SU-DHL-6 (cell line): ENCODE measurements around the gene TTC3.
A peak's percentile ranks its signal among the peaks of the same experiment; 100 is the strongest.

Experiments
- H2AFZ ChIP-seq: fragments of 200-600 bp; sonication (generic); 2 replicates; pipeline ENCODE4 v1.6.1; 2014; ENCODE audit warnings: low read depth, mild to moderate bottlenecking, moderate library complexity, mixed read lengths, antibody characterized with exemption, low read length; ENCODE audit not compliant: severe bottlenecking
- H3F3A ChIP-seq: fragments of 200-600 bp; shearing (Covaris generic); 2 replicates; pipeline ENCODE4 v1.6.0; 2016; ENCODE audit warnings: antibody characterized with exemption, mild to moderate bottlenecking; ENCODE audit not compliant: insufficient read depth
- H3K27ac ChIP-seq: fragments of 200-600 bp; sonication (generic); 2 replicates; pipeline ENCODE4 v1.5.1; 2016; ENCODE audit warnings: low read depth, mild to moderate bottlenecking, low read length, moderate library complexity, mixed read lengths
- H3K27me3 ChIP-seq: fragments of 200-600 bp; sonication (generic), shearing (Covaris generic); 2 replicates; pipeline ENCODE4 v1.6.0; 2014; ENCODE audit warnings: mild to moderate bottlenecking, low read length
- H3K36me3 ChIP-seq: fragments of 200-600 bp; sonication (generic); 2 replicates; pipeline ENCODE4 v1.6.1; 2014; ENCODE audit warnings: mild to moderate bottlenecking, low read length, mixed read lengths
- H3K4me2 ChIP-seq: fragments of 300-600, 200-600 bp; shearing (Covaris generic), sonication (generic); 2 replicates; pipeline ENCODE4 v1.6.0; 2014; ENCODE audit warnings: low read length, low read depth, mild to moderate bottlenecking; ENCODE audit not compliant: poor library complexity, severe bottlenecking
- H3K4me3 ChIP-seq: fragments of 200-600 bp; sonication (generic); 2 replicates; pipeline ENCODE4 v1.5.1; 2014; ENCODE audit warnings: antibody characterized with exemption, low read length, mild to moderate bottlenecking, mixed read lengths; ENCODE audit not compliant: insufficient read depth, poor library complexity, severe bottlenecking
- H3K79me2 ChIP-seq: fragments of 200-600 bp; sonication (generic); 2 replicates; pipeline ENCODE4 v1.6.1; 2014; ENCODE audit warnings: mild to moderate bottlenecking, low read length, moderate library complexity; ENCODE audit not compliant: insufficient read depth
- H3K9ac ChIP-seq: fragments of 200-600 bp; sonication (generic); 2 replicates; pipeline ENCODE4 v1.7.0; 2014; ENCODE audit warnings: mild to moderate bottlenecking, low read length
- H3K9me2 ChIP-seq: fragments of 200-600 bp; sonication (generic); replicated peaks from 2 replicates; pipeline ENCODE4 v1.6.1; 2014; ENCODE audit warnings: low read length; ENCODE audit not compliant: insufficient read depth
- H3K9me3 ChIP-seq: fragments of 200-600 bp; sonication (generic); 2 replicates; pipeline ENCODE4 v1.6.1; 2014; ENCODE audit warnings: low read length, mixed read lengths; ENCODE audit not compliant: insufficient read depth
- H4K20me1 ChIP-seq: fragments of 200-600 bp; sonication (generic); 2 replicates; pipeline ENCODE4 v1.6.1; 2014; ENCODE audit warnings: low read depth, mild to moderate bottlenecking, antibody characterized with exemption, low read length, moderate library complexity, mixed read lengths
- EZH2phosphoT487 ChIP-seq: fragments of 200-600 bp; sonication (generic), shearing (Covaris generic); conservative IDR thresholded peaks from 2 replicates; pipeline ENCODE4 v1.6.1; 2018; ENCODE audit warnings: mild to moderate bottlenecking, antibody characterized with exemption, low read length, moderate library complexity, mixed read lengths
- TF ChIP-seq, protein P1 (sequence below): fragments of 200-600 bp; sonication (generic); IDR thresholded peaks from one replicate; pipeline ENCODE4 v1.5.1; 2017; ENCODE audit warnings: antibody characterized with exemption, mild to moderate bottlenecking, low read length, moderate library complexity; ENCODE audit not compliant: insufficient read depth, poor library complexity, severe bottlenecking

Gene TTC3

DNA sequence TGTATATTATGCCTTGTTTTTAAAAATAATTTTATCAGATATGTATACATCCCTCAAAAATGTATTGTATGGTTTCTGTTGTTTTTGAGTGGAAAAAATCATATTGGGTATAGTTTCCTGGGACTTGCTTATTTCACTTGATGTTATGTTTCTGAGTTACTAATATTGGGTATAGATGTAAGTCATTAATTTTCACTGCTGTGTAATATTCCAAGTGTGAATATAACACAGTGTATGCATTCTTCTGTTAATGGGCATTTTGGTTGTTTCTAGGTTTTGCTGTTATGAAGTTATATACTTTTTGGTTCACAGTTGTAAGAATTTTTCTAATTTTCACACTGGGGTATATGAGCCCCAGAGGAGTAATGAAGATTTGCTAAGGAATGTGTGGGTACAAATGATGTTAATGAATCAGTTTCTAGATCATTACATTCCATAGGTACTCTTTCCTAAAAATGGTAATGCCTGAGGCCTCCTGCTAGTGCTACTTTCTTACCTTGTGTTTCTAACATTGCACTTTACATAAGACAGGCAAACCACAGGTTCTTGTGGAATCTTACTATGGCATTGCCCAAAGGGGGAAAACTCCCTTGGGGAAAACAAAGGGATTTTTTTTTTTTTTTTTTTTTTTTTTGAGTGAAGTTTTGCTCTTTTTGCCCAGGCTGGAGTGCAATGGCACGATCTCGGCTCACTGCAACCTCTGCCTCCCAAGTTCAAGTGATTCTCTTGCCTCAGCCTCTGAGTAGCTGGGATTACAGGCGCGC, 3.2 kb downstream of the TTC3 start:
- H3K36me3 ChIP-seq = peaks cover 7% of the 10 kb centered on the region; the same call in 1 of the 2 replicates
- no peak overlapping the region for H3K27ac ChIP-seq
- no peaks in the 10 kb centered on the region for H3K9me2 ChIP-seq
- TF ChIP-seq EZH2phosphoT487 = no peak
- no peak overlapping the region for H3K9ac ChIP-seq
- peaks cover 27% of the 10 kb centered on the region for H3F3A ChIP-seq
- H2AFZ ChIP-seq = no peak overlapping the region
- H3K4me2 ChIP-seq = no peak overlapping the region
- no peaks in the 10 kb centered on the region for H3K27me3 ChIP-seq
- no peaks in the 10 kb centered on the region for H3K9me3 ChIP-seq
- H3K79me2 ChIP-seq = peaks cover 78% of the 10 kb centered on the region
- H3K4me3 ChIP-seq = no peak overlapping the region
- H4K20me1 ChIP-seq = peaks cover 12% of the 10 kb centered on the region

DNA sequence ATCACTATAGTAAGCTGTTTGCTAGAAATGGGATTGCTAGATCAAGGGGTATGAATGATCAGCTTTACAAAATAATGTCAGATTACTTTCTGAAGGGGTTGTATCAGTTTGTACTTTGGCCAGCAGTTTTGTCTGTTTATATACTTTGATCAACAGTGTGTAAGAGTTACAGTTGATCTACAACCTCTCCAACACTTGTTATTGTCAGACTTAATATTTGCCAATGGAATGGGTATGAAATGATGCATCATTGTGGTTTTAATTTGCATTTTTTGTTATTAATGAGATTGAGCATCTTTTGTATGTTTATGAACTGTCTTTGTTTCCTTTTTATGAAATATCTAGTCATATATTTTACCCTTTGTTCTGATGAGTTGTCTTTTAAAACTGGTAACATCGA, 4.3 kb downstream of the TTC3 start:
- no peak overlapping the region for H3K4me3 ChIP-seq
- peaks cover 12% of the 10 kb centered on the region for H4K20me1 ChIP-seq
- no peak overlapping the region for H3K9ac ChIP-seq
- H3K9me3 ChIP-seq = no peaks in the 10 kb centered on the region
- peaks cover 17% of the 10 kb centered on the region; the same call in 1 of the 2 replicates for H3F3A ChIP-seq
- H3K27me3 ChIP-seq = no peaks in the 10 kb centered on the region
- H3K9me2 ChIP-seq = no peaks in the 10 kb centered on the region
- TF ChIP-seq, protein P1, sequence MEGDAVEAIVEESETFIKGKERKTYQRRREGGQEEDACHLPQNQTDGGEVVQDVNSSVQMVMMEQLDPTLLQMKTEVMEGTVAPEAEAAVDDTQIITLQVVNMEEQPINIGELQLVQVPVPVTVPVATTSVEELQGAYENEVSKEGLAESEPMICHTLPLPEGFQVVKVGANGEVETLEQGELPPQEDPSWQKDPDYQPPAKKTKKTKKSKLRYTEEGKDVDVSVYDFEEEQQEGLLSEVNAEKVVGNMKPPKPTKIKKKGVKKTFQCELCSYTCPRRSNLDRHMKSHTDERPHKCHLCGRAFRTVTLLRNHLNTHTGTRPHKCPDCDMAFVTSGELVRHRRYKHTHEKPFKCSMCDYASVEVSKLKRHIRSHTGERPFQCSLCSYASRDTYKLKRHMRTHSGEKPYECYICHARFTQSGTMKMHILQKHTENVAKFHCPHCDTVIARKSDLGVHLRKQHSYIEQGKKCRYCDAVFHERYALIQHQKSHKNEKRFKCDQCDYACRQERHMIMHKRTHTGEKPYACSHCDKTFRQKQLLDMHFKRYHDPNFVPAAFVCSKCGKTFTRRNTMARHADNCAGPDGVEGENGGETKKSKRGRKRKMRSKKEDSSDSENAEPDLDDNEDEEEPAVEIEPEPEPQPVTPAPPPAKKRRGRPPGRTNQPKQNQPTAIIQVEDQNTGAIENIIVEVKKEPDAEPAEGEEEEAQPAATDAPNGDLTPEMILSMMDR = no peak
- TF ChIP-seq EZH2phosphoT487 = no peak
- H3K79me2 ChIP-seq = peaks cover 90% of the 10 kb centered on the region
- peak overlapping the region; percentile 1 for H3K4me2 ChIP-seq
- H3K36me3 ChIP-seq = peaks cover 7% of the 10 kb centered on the region; the same call in 1 of the 2 replicates
- H2AFZ ChIP-seq = no peak overlapping the region
- H3K27ac ChIP-seq = no peak overlapping the region

DNA sequence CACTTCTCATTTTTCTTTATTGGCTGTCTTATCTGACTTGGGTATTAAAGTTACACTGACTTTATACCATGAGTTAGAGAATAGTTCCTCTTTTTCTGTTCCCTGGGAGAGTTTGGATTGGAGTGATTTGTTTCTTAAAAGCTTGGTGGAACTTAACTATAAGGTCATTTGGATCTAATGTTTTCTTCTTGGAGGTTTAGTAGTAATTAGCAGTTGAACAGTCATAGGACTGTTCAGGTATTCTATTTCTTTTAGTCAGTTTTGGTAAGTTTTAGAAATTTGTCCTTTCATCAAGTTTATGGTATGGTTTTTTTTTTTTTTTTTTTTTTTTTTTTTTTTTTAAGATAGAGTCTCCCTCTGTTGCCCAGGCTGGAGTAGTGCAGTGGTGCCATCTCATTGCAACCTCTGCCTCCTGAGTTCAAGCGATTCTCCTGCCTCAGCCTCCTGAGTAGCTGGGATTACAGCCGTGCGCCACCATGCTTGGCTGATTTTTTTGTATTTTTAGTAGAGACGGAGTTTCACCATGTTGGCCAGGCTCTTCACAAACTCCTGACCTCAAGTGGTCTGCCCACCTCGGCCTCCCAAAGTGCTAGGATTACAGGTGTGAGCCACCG, 6.3 kb downstream of the TTC3 start:
- Histone ChIP-seq H3K79me2 (peaks cover 98% of the 10 kb centered on the region), H3K9me3 (no peaks in the 10 kb centered on the region), H4K20me1 (peaks cover 12% of the 10 kb centered on the region), H3F3A (peaks cover 17% of the 10 kb centered on the region; the same call in 1 of the 2 replicates), H3K27me3 (no peaks in the 10 kb centered on the region), H3K27ac (0 out of 2 replicates have a peak overlapping the region, but pooled peaks have one; percentile 25), H2AFZ (no peak overlapping the region), H3K36me3 (peaks cover 7% of the 10 kb centered on the region; the same call in 1 of the 2 replicates), H3K9me2 (no peaks in the 10 kb centered on the region), H3K4me2 (peak overlapping the region; percentile 33), H3K9ac (no peak overlapping the region), H3K4me3 (no peak overlapping the region)
- TF ChIP-seq, protein P1 = no peak
- no peak for TF ChIP-seq EZH2phosphoT487
